Activated naive CD8-positive, alpha-beta T cell treated with anti-CD3 and anti-CD28 coated beads, Interleukin-2, amount 50 U/mL, for 16 hours (primary cell): ENCODE results near the gene TMEM59.

Source experiments
- DNase-seq: peaks from one replicate; pipeline ENCODE4 v3.0.0-alpha.2; 2020; ENCODE audit warnings: low read depth, low spot score

TMEM59 gene

GRCh38 chr1:53984726-53985125 is 68.3 kb downstream of the TMEM59 start:
- DNase-seq = no peak

DNA sequence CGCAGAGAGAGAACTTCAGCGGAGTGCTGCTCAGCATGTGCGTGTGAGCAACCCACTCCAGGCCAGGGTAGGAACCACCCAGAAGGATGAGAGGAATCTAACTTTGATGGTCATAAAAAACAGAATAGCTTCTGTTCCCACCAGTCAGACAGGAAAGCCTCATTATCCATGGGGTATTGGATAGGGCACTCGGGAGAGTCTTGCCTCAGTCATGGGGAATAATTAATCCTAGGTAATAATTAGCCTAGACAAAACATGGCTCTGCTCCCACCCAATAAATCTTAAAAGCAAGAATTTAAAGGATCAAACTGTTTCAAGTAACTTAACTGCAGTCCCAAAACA is 70.3 kb downstream of the TMEM59 start:
- no peak for DNase-seq

DNA sequence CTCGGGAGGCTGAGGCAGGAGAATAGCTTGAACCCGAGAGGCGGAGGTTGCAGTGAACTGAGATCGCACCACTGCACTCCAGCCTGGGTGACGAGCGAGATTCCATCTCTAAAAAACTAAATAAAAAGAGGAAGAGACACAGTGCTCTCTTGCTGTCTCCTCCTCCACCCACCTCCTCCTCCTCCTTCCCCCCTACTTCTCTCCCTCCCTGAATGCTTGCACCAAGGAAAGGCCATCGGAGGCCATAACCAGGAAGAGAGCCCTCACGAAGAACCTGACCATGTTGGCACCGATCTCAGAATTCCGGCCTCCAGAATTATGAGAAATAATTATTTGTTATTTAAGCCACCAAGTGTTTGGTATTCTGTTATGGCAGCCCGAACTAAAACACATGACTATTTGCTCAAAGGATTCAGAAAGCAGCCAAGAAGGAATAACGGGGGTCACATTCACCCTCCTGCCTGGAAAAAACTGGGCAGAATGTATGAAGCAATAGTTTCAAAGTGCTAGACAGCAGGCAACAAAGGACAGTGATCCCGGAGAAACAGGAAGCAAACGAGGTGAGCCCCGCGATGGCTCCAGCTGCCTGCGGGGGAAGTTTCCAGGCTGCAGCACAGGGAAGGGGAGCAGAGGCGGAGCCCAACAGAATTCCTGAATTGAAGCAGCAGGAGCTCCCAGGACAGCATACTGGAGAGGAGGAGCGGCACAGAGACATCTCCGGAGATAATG is 70.8 kb downstream of the TMEM59 start:
- DNase-seq = no peak

- DNase-seq = no peak
Observed at GRCh38 chr1:53981220-53981619, 71.8 kb downstream of the TMEM59 start.

GRCh38 chr1:53979712-53980450 is 73.1 kb downstream of the TMEM59 start:
- no peak for DNase-seq
